ENCODE results near the gene FAM83E.
"Not testable (repeated sequence)": the region's sequence is repeated elsewhere in the genome, so short reads cannot be mapped to it uniquely, and the experiment has no call there.

The FAM83E gene

DNA sequence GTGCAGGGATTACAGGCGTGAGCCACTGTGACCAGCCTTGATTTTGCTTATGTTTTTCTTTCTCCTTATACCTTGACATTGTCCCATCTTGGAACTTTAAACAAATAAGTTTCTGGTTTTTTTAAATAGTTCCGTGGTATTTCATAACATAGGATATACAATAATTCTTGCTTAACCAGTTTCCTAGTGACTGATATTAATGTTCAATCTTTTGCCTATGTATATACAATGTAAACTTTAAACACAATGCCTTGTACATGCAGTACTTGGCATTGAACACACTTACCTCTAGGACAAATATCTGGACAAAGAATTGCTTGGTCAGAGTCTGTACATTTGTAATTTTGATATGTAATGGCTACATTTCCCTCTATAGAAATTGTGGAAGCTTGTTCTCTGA, 32.7 kb downstream of the FAM83E start:
- FAIRE-seq (no peak), DNase-seq (ENCODE audit: insufficient read length) (no peak)
- TF ChIP-seq POLR2AphosphoS5 (IDR thresholded peaks at IDR 0.05; ENCODE audit: low read depth, low read length) (no peak), TAF1 (IDR thresholded peaks at IDR 0.05; ENCODE audit: borderline replicate concordance, low read depth, low read length) (no peak), POLR2A (IDR thresholded peaks at IDR 0.05; ENCODE audit: low read depth, low read length) (no peak)

DNA sequence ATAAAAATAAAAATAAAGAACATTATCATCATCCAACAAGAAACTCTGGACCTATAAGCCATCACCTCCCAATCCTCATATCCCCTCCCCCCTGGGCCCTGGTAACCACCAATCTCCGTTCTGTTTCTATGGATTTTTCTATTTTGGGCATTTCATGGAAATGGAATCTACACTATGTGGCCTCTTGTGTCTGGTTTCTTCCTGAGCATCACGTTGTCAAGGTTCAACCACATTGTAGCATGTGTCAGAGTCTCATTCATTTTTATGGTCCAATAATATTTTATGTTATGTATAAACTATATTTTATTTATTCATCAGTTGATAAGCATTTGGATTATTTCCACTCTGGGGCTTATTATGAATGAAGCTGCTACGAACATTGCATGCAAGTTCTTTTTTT, 36.0 kb downstream of the FAM83E start:
- FAIRE-seq (no peak), DNase-seq (ENCODE audit: insufficient read length) (no peak)
- TF ChIP-seq TAF1 (IDR thresholded peaks at IDR 0.05; ENCODE audit: borderline replicate concordance, low read depth, low read length) (no peak), POLR2AphosphoS5 (IDR thresholded peaks at IDR 0.05; ENCODE audit: low read depth, low read length) (no peak), POLR2A (IDR thresholded peaks at IDR 0.05; ENCODE audit: low read depth, low read length) (no peak)

DNA sequence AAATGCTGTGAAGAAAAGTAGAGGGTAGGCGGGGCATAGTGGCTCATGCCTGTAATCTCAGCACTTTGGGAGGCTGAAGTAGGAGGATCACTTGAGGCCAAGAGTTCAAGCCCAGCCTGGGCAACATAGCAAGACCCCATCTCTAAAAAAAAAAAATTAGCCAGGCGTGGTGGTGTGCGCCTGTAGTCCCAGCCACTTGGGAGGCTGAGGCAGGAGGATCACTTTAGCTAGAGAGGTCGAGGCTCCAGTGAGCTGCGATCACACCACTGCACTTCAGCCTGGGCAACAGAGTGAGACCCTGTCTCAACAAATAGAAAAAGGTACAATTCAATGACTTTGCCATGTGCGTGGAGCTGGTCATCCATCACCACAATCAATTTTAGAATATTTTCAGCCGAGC, 37.0 kb downstream of the FAM83E start:
- FAIRE-seq; DNase-seq (ENCODE audit: insufficient read length): not testable (repeated sequence)

DNA sequence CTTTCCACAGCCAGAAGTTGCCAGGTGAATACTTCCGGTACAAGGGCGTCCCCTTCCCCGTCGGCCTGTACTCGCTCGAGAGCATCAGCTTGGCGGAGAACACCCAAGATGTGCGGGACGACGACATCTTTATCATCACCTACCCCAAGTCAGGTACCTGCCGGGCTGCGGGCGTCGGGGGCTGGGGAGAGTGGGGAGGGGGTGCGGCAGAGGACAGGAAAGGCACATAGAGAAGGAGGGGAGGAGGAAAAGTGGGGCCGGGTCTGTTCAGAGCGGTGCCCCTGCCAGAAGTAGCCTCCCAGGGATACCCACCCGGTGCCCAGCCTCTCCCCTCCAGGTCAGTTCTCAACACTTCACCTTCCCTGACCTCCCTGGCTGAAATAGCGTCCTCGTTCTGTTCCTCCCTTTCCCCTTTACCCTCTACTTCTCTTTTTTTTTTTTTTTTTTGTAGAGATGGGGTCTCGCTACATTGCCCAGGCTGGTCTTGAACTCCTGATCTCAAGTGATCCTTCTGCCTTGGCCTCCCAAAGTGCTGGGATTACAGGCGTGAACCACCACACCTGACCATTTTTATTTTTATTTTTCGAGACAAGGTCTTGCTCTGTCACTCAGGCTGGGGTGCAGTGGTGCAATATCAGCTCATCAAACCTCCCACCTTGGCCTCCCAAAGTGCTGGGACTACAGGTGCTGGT, 38.8 kb downstream of the FAM83E start:
- TF ChIP-seq POLR2AphosphoS5 (IDR thresholded peaks at IDR 0.05; ENCODE audit: low read depth, low read length), result no peak
- TF ChIP-seq POLR2A (IDR thresholded peaks at IDR 0.05; ENCODE audit: low read depth, low read length), result no peak
- no peak for TF ChIP-seq TAF1 (IDR thresholded peaks at IDR 0.05; ENCODE audit: borderline replicate concordance, low read depth, low read length)
- DNase-seq (ENCODE audit: insufficient read length) (no peak), FAIRE-seq (no peak)

DNA sequence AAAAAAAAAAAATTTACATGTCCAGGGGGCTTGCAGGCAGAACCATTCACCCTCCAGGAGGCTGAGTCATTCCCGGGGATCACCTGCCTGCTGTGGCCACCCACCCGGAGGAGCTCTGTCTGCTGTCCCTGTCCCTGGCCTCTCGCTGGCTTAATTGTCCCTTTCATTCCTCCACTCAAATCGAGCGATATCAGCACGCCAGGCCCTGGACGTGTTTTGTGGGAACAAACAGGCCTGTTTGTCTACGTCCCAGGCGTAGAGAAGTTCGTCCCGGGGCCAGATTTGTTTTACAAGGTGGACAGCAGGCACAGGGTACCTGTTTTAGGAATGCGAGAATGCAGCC, 41.7 kb downstream of the FAM83E start:
- DNase-seq (ENCODE audit: insufficient read length) (no peak), FAIRE-seq (no peak)
- TF ChIP-seq TAF1 (IDR thresholded peaks at IDR 0.05; ENCODE audit: borderline replicate concordance, low read depth, low read length) (no peak), POLR2AphosphoS5 (IDR thresholded peaks at IDR 0.05; ENCODE audit: low read depth, low read length) (no peak), POLR2A (IDR thresholded peaks at IDR 0.05; ENCODE audit: low read depth, low read length) (no peak)

DNA sequence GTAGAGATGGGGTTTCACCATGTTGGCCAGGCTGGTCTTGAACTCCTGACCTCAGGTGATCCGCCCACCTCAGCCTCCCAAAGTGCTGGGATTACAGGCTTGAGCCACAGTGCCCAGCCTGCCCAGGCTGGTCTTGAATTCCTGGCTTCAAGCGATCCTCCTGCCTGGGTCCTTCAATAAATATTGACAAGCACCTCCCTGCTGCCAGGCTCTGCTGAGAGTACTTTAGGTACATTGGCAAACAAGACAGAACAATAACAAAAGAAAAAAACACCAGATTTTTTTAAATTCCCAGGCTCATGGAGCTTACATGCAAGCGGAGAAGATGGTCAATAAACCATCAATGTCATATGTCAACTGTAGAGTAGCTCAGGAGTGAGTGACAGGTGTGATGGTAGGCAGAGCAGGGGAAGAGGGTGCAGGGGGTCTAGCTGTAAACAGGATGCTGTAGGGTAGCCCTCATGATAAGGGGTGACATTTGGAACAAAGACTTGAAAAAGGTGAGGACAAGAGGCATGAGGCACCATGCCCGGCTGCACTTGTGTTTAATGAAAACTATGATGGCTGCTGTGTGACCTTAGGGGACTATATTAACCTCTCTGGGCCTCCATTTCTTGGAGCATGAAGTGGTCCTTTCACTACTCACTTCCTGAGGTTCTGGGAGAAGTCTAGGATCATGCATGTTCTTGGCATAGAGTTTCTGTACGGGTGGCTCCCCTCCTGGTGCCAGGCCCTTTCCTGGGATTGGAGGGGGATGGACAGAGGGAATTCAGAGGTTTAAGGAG, 43.3 kb downstream of the FAM83E start:
- DNase-seq (ENCODE audit: insufficient read length), result no peak
- TF ChIP-seq POLR2AphosphoS5 (IDR thresholded peaks at IDR 0.05; ENCODE audit: low read depth, low read length) (no peak), POLR2A (IDR thresholded peaks at IDR 0.05; ENCODE audit: low read depth, low read length) (no peak)
- no peak for FAIRE-seq

DNA sequence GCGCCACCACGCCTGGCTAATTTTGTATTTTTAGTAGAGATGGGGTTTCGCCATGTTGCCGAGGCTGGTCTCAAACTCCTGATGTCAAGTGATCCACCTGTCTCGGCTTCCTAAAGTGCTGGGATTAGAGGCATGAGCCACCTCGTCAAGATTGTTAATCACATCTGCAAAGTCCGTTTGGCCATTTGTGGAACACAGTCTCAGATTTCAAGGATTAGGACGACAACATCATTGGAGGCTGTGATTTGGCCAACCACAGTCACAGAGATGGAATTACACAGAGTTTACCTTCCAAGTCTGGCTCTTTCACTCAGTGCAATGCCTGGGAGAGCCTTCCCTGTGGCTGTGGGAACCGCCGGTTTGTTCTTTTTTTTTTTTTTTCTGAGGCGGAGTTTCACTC, 45.1 kb downstream of the FAM83E start:
- TF ChIP-seq POLR2A (IDR thresholded peaks at IDR 0.05; ENCODE audit: low read depth, low read length) (no peak), TAF1 (IDR thresholded peaks at IDR 0.05; ENCODE audit: borderline replicate concordance, low read depth, low read length) (no peak), POLR2AphosphoS5 (IDR thresholded peaks at IDR 0.05; ENCODE audit: low read depth, low read length) (no peak)
- FAIRE-seq (no peak), DNase-seq (ENCODE audit: insufficient read length) (no peak)

DNA sequence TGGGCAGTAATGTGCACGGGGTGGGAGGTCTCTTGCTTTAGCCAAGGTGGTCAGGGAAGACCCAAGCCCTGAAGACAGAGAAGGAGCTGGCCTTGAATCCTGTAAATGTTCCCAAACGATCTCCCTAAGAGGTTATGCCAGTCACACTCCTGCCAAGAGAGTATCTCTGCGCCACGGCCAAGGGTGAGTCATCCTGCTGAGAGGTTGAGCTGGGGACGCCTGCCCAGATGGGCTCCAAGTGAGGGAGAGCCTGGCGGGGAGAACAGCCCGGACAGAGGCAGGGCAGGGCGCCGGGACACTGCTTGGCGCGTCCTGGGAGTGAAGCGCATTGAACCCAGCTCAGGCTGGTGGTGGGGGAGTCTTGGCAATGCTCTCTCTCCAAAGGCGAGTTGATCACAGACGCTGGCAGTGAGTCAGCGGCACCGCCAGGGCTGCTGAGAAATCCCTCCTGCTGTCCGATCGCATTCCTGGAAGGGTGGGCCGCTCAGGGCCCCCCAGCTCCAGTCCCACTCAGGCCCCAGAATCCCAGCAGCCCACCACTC, 46.5 kb downstream of the FAM83E start:
- DNase-seq (ENCODE audit: insufficient read length), result no peak
- no peak for FAIRE-seq
- TF ChIP-seq TAF1 (IDR thresholded peaks at IDR 0.05; ENCODE audit: borderline replicate concordance, low read depth, low read length) (no peak), POLR2AphosphoS5 (IDR thresholded peaks at IDR 0.05; ENCODE audit: low read depth, low read length) (no peak), POLR2A (IDR thresholded peaks at IDR 0.05; ENCODE audit: low read depth, low read length) (no peak)

DNA sequence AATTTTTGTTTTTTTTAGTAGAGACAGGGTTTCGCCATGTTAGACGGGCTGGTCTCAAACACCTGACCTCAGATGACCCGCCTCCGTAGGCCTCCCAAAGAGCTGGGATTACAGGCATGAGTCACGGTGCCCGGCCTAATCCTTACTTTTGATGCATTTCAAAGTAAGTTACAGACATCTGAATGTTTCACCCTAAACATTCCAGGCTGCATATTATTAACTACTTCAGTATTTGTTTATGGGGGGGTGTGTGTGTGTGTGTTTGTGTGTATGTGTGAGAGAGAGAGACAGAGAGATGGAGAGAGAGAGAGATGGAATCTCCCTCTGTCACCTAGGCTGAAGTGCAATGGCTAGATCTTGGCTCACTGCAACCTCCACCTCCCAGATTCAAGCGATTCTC, 49.8 kb downstream of the FAM83E start:
- FAIRE-seq (no peak), DNase-seq (ENCODE audit: insufficient read length) (no peak)
- TF ChIP-seq POLR2AphosphoS5 (IDR thresholded peaks at IDR 0.05; ENCODE audit: low read depth, low read length) (no peak), POLR2A (IDR thresholded peaks at IDR 0.05; ENCODE audit: low read depth, low read length) (no peak), TAF1 (IDR thresholded peaks at IDR 0.05; ENCODE audit: borderline replicate concordance, low read depth, low read length) (no peak)

Data from GM12892 (cell line).